MG63 (cell line): ENCODE results near the gene ZNF592. TPM values are rescaled to one million over a fixed set of nuclear protein-coding genes. Genes with fewer than 3 reads are reported as not detected.
"Not testable (repeated sequence)": the region's sequence is repeated elsewhere in the genome, so short reads cannot be mapped to it uniquely, and the experiment has no call there.

Experiments
- DNase-seq: peaks from one replicate; pipeline ENCODE4 v3.0.0-alpha.2; 2020
- H3K27me3 ChIP-seq: fragments of 250-450 bp; sonication (Bioruptor Pico); 2 replicates; pipeline ENCODE4 v1.5.1; 2020; ENCODE audit warnings: mild to moderate bottlenecking, moderate library complexity
- H3K36me3 ChIP-seq: fragments of 250-450 bp; sonication (Bioruptor Pico); 2 replicates; pipeline ENCODE4 v1.5.1; 2020; ENCODE audit warnings: mild to moderate bottlenecking, moderate library complexity
- H3K4me3 ChIP-seq: fragments of 250-450 bp; sonication (Bioruptor Pico); 2 replicates; pipeline ENCODE4 v1.5.1; 2020; ENCODE audit warnings: mild to moderate bottlenecking, moderate library complexity
- H3K9me3 ChIP-seq: fragments of 250-450 bp; sonication (Bioruptor Pico); 2 replicates; pipeline ENCODE4 v1.5.1; 2020; ENCODE audit warnings: mild to moderate bottlenecking, moderate library complexity
- total RNA-seq: library from RNA; depleted of rRNA; stranded (reverse); fragments of >200 nt; shearing (Covaris generic); gene quantifications from 2 replicates; pipeline ENCODE4 v1.2.3, GENCODE V29; 2014; ENCODE audit warnings: low replicate concordance; rRNA removed

The ZNF592 gene
- total RNA-seq = 2.6 and 4.6 TPM in 2 replicates

DNA sequence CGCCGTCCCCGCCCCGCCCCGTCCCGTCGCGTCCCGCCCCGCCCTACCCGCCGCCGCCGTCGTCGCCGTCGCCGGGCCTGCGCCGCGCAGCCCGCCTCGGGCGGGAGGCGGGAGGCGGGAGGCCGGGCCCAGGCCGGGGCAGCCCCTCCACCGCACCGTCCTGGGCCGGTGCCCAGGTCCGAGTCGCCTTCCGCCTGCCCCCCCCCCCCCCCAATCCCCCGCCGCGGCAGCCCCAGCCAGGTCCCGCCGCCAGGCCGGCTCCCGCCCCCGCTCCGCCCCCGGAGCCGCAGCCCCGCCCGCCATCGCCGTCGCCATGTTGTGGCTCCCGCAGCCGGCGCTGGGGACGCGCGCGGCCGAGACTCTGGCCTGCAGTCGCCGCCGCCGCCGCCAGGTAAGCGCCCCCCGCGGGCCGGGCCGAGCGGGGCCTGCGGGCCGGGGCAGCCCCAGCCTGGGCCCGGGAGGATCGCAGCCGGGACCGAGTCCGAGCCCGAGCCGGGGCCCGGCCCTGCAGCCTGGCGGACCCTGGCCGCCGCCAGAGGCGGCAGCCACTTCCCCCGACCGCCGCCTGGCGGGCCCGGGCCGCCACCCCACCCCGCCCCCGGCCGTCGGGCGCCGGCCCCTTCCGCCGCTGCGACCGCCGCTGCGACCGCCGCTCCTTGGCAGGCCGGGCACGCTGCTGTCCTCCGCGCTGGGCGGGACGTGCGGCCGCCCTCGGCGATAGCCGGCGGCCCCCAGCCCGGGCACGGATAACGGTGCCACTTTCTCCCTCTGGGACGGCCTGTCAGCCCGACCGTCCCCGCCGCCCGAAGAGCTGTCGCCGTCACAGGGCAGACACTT is at the start of gene ZNF592:
ZNF592 (plus strand) TSS at position 319 of the 837 bp plus-strand sequence. CDS start 34,084 bp downstream, outside the sequence.
- peak; percentile 85 for DNase-seq
- Histone ChIP-seq H3K9me3 (no peaks in the 10 kb centered on the region), H3K36me3 (peaks cover 7% of the 10 kb centered on the region), H3K4me3 (peak within 1 kb of the TSS; percentile 95), H3K27me3 (no peaks in the 10 kb centered on the region)

DNA sequence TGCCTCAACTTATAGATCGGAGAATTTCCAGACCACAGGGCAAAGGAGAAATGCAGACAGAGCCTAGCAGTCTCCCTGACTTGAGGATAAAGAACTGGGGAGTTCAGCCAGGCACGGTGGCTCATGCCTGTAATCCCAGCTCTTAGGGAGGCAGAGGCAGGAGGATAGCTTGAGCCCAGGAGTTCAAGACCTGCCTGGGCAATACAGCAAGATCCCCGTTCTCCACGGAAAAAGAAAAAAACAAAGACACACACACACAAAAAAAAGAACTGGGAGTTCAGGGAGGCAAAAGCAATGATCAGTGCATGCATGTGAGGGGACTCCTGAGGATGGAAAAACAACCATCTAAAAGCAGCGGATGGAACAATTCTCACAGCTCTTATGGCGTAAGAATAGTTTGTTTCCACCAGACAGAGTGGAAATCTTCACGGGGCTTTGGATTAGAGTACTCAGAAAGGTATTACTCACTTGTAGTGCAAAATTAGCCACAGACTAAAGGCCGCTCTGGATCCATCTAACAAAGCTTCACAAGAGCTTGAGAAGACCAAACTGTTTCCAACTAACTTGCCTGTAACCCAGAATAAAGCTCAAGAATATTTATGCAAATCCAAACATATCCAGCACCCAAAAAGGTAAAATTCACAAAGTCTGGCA is 48.7 kb upstream of the ZNF592 start:
- H3K4me3 ChIP-seq = no peak overlapping the region
- H3K9me3 ChIP-seq = no peaks in the 10 kb centered on the region
- H3K27me3 ChIP-seq = no peaks in the 10 kb centered on the region
- H3K36me3 ChIP-seq = peaks cover 18% of the 10 kb centered on the region
- no peak for DNase-seq

GRCh38 chr15:84702961-84703482 is 45.4 kb upstream of the ZNF592 start:
- H3K4me3 ChIP-seq = no peak overlapping the region
- H3K27me3 ChIP-seq = no peaks in the 10 kb centered on the region
- DNase-seq = no peak
- peaks cover 35% of the 10 kb centered on the region for H3K36me3 ChIP-seq
- H3K9me3 ChIP-seq = no peaks in the 10 kb centered on the region

DNA sequence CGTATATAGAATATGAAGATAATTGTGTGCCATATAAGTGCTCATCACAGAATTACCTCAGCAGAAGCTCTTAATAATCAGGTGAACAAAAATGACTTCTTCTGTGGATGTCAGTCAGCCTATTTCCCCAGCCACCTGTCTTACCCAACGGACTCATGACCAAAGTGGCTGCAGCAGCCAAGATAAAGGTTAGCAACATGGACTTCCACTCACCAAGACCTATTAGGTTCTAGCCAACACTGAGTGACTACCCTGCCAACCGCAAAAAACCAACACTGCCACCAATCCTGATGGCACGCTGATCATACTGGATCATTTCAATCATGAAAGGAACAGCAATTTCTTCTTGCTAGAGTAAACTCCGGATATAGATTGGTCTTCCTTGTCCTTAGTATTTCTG is 44.6 kb upstream of the ZNF592 start:
- H3K9me3 ChIP-seq = no peaks in the 10 kb centered on the region
- no peaks in the 10 kb centered on the region for H3K27me3 ChIP-seq
- no peak for DNase-seq
- H3K36me3 ChIP-seq = peaks cover 42% of the 10 kb centered on the region
- H3K4me3 ChIP-seq = no peak overlapping the region

- H3K9me3 ChIP-seq = no peaks in the 10 kb centered on the region
- DNase-seq = no peak
- peak overlapping the region; percentile 93 for H3K4me3 ChIP-seq
- H3K36me3 ChIP-seq = peaks cover 33% of the 10 kb centered on the region
- no peaks in the 10 kb centered on the region for H3K27me3 ChIP-seq
These were observed 34.0 kb upstream of the ZNF592 start for GRCh38 chr15:84714372-84714771.

DNA sequence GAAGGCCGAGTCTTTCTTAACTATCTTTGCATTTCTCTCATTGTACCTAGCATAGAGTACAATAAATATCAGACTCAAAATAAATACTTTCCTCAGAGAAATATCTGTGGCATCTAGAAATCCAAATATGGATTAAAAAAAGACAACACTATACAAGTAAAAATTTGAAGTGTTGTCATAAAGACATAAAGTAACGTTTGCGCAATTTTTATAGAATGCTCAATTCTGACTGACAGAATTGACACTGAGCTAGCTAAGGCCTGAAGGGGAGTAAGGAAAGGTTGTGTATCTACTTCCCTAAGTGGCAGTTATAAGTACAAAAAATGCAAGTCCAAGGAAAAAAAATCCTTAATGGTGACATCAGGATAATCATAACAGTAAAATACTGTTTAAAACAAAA is 33.6 kb upstream of the ZNF592 start:
- Histone ChIP-seq H3K36me3 (peaks cover 29% of the 10 kb centered on the region), H3K9me3 (no peaks in the 10 kb centered on the region), H3K27me3 (no peaks in the 10 kb centered on the region), H3K4me3 (peak overlapping the region; percentile 93)
- no peak for DNase-seq

DNA sequence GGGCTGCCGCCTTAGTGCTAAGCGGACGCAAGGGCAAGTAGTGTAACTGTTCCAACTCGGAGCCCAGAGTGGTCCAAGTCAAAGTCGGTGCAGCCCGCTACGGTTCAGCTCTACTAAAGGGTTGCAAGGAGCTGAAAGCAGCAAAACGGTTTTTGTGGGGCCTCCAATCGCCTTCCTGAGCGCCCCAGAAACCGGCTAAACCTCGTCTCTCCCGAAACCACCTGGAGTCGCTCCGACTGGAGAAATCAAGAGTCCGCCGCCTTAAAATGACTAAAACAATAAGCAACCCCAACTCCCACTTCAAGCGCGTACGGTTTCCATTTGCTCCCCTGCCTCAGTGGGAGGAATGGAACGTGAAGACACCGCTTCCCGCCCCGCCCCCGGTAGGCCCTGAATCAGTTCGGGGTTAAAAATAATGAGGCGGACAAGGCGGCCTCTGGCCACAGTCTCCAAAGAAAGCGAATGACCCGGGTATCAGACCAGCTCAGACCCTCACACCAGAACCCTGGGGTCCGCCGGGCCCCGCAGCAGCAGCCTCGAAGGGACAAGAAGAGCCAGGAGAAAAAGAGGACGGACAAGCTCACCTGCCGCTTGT is 32.9 kb upstream of the ZNF592 start:
- Histone ChIP-seq H3K27me3 (no peaks in the 10 kb centered on the region), H3K4me3 (peak overlapping the region; percentile 93), H3K36me3 (peaks cover 21% of the 10 kb centered on the region), H3K9me3 (no peaks in the 10 kb centered on the region)
- peak; percentile 21 for DNase-seq

- peak within 1 kb of the TSS; percentile 93 for H3K4me3 ChIP-seq
- DNase-seq = peak; percentile 98
- H3K36me3 ChIP-seq = peaks cover 15% of the 10 kb centered on the region
- no peaks in the 10 kb centered on the region for H3K27me3 ChIP-seq
- H3K9me3 ChIP-seq = no peaks in the 10 kb centered on the region
These were observed 32.2 kb upstream of the ZNF592 start, which contains the start of gene SEC11A for GRCh38 chr15:84716036-84716732. SEC11A (minus strand) TSS chr15:84716139; CDS start chr15:84716075, 64 bp downstream.

- no peaks in the 10 kb centered on the region for H3K27me3 ChIP-seq
- H3K4me3 ChIP-seq = no peak overlapping the region
- no peaks in the 10 kb centered on the region for H3K36me3 ChIP-seq
- H3K9me3 ChIP-seq = no peaks in the 10 kb centered on the region
- no peak for DNase-seq
These were observed 27.0 kb upstream of the ZNF592 start for GRCh38 chr15:84721371-84721770.

DNA sequence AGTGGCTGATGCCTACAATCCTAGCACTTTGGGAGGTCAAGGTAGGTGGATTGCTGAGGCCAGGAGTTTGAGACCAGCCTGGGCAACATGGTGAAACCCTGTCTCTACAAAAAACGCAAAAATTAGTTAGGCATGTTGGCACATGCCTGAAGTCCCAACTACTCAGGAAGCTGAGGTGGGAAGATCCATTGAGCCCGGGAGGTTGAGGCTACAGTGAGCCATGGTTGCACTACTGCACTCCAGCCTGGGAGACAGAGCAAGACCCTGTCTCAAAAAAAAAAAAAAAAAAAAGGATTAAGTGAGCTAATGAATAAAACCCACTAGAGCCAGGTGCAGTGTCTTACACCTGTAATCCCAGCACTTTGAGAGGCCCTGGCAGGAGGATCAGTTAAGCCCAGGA is 25.8 kb upstream of the ZNF592 start:
- DNase-seq = no peak
- no peaks in the 10 kb centered on the region for H3K9me3 ChIP-seq
- H3K36me3 ChIP-seq = no peaks in the 10 kb centered on the region
- H3K27me3 ChIP-seq = no peaks in the 10 kb centered on the region
- H3K4me3 ChIP-seq = no peak overlapping the region

- H3K36me3 ChIP-seq = no peaks in the 10 kb centered on the region
- no peaks in the 10 kb centered on the region for H3K27me3 ChIP-seq
- no peak overlapping the region for H3K4me3 ChIP-seq
- peak; percentile 30 for DNase-seq
- H3K9me3 ChIP-seq = no peaks in the 10 kb centered on the region
These were observed 23.3 kb upstream of the ZNF592 start for GRCh38 chr15:84725001-84725491.

GRCh38 chr15:84727429-84727828 is 21.0 kb upstream of the ZNF592 start:
- H3K4me3 ChIP-seq = no peak overlapping the region
- H3K9me3 ChIP-seq = no peaks in the 10 kb centered on the region
- DNase-seq = peak; percentile 9
- no peaks in the 10 kb centered on the region for H3K36me3 ChIP-seq
- H3K27me3 ChIP-seq = no peaks in the 10 kb centered on the region

GRCh38 chr15:84731774-84732173 is 16.6 kb upstream of the ZNF592 start:
- Histone ChIP-seq H3K9me3 (no peaks in the 10 kb centered on the region), H3K36me3 (no peaks in the 10 kb centered on the region), H3K27me3 (no peaks in the 10 kb centered on the region), H3K4me3 (no peak overlapping the region)
- peak; percentile 22 for DNase-seq

GRCh38 chr15:84734794-84735479 is 13.5 kb upstream of the ZNF592 start:
- Histone ChIP-seq H3K27me3 (no peaks in the 10 kb centered on the region), H3K4me3 (no peak overlapping the region), H3K9me3 (no peaks in the 10 kb centered on the region), H3K36me3 (no peaks in the 10 kb centered on the region; the same call in 1 of the 2 replicates)
- DNase-seq = no peak

DNA sequence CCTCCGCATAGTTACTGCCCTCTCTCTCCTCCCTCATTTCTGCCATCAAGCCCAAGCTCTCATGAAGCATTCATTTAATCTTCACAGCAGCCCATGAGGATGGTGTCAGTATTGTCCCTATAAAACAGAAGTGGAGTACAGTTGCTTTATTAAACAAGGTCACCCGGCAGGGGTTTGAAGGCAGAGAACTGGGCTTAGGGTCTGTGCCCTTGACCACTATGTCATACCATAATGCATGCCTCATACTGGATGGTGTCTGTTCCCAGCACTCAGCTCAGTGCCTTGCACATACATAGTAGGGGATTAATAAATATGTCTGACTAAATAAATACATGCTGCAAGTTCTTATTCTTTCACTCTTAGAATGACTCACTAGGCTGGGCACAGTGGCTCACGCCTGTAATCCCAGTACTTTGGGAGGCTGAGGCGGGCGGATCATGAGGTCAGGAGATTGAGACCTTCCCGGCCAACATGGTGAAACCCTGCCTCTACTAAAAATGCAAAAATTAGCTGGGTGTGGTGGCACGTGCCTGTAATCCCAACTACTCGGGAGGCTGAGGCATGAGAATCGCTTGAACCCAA is 12.8 kb upstream of the ZNF592 start:
- H3K27me3 ChIP-seq, H3K36me3 ChIP-seq, H3K9me3 ChIP-seq, H3K4me3 ChIP-seq: not testable (repeated sequence)
- DNase-seq = peak; percentile 75
